ENCODE data around the gene KCNIP1.

Gene KCNIP1

DNA sequence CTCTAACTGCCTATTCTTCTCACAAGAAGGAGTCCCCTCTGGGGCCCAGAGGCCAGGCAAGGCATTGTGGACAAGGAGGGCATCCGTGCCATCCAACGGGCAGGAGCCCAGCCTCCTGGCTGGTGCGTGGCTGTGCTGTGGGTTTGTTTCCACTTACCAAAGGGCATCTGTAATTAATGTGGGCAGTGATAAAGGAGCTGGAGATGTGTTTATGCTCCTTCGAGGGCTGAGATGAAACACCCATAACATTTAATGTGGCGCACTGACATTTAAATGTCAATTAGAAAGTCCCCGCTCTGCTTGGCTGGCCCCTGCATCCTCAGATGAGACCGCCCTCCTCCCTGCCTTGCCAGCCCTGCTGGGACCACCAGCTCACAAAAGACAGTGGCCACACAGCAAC, 57.1 kb downstream of the KCNIP1 start:
- no peaks in the 10 kb centered on the region for H3K9me2 ChIP-seq (replicated peaks; ENCODE audit: insufficient read depth, low read length)
- H4K20me1 ChIP-seq (ENCODE audit: low read depth, low read length), result no peaks in the 10 kb centered on the region
- no peak overlapping the region for H3K4me3 ChIP-seq (ENCODE audit: insufficient read depth, low read length, poor library complexity, severe bottlenecking)
- H3K36me3 ChIP-seq (ENCODE audit: low read length), result no peaks in the 10 kb centered on the region
- no peaks in the 10 kb centered on the region for H3K27me3 ChIP-seq (ENCODE audit: low read length)
- H2AFZ ChIP-seq (ENCODE audit: low read depth, low read length, severe bottlenecking), result no peak overlapping the region
- H3K9ac ChIP-seq (ENCODE audit: low read length), result no peak overlapping the region
- H3K4me2 ChIP-seq (ENCODE audit: low read depth, low read length, poor library complexity, severe bottlenecking), result no peak overlapping the region
- no peaks in the 10 kb centered on the region for H3K9me3 ChIP-seq (ENCODE audit: insufficient read depth, low read length)
- no peaks in the 10 kb centered on the region for H3K79me2 ChIP-seq (ENCODE audit: insufficient read depth, low read length)
- H3F3A ChIP-seq (ENCODE audit: insufficient read depth), result no peaks in the 10 kb centered on the region
- H3K27ac ChIP-seq (ENCODE audit: low read depth, low read length), result no peak overlapping the region
- TF ChIP-seq, protein P1, sequence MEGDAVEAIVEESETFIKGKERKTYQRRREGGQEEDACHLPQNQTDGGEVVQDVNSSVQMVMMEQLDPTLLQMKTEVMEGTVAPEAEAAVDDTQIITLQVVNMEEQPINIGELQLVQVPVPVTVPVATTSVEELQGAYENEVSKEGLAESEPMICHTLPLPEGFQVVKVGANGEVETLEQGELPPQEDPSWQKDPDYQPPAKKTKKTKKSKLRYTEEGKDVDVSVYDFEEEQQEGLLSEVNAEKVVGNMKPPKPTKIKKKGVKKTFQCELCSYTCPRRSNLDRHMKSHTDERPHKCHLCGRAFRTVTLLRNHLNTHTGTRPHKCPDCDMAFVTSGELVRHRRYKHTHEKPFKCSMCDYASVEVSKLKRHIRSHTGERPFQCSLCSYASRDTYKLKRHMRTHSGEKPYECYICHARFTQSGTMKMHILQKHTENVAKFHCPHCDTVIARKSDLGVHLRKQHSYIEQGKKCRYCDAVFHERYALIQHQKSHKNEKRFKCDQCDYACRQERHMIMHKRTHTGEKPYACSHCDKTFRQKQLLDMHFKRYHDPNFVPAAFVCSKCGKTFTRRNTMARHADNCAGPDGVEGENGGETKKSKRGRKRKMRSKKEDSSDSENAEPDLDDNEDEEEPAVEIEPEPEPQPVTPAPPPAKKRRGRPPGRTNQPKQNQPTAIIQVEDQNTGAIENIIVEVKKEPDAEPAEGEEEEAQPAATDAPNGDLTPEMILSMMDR (IDR thresholded peaks at IDR 0.05; ENCODE audit: insufficient read depth, low read length, poor library complexity, severe bottlenecking), result no peak
- no peak for TF ChIP-seq EZH2phosphoT487 (conservative IDR thresholded peaks at IDR 0.05; ENCODE audit: low read length)

DNA sequence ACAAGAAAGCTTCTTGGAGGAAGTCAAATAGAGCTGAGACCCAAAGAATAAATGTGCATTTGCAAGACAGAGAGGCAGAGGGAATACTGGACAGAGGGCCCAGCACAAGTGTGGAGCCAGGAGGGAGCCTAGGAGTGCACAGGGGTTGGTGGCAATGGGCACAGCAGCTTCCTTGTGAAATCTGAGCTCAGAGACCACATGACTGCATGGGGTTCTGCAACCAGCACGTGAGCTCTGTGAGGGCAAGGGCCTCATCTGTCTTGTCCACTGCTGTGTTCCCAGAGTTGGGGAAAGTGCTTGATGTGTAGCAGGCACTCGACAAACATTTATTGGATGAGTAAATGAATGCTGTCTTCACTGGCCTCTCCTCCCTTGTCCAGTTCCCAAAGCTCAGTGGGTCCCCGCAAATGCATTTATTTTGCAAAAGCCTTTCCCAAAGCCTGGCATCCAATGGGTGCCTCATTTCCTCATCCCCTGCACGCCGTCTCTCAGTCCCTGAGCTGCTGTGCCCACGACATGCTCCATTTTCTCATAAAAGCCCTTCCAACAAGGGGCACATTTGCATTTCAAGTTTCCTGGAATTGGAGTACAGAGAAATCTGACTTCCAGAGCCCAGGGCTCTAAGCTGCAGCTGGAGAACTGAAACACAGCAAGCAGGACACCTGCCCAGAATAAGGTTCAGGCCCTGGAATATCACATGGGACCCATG, 58.5 kb downstream of the KCNIP1 start:
- no peaks in the 10 kb centered on the region for H3K79me2 ChIP-seq (ENCODE audit: insufficient read depth, low read length)
- H3K27ac ChIP-seq (ENCODE audit: low read depth, low read length), result no peak overlapping the region
- no peaks in the 10 kb centered on the region for H3F3A ChIP-seq (ENCODE audit: insufficient read depth)
- H3K4me2 ChIP-seq (ENCODE audit: low read depth, low read length, poor library complexity, severe bottlenecking), result no peak overlapping the region
- H3K9ac ChIP-seq (ENCODE audit: low read length), result no peak overlapping the region
- no peaks in the 10 kb centered on the region for H3K27me3 ChIP-seq (ENCODE audit: low read length)
- no peaks in the 10 kb centered on the region for H3K9me3 ChIP-seq (ENCODE audit: insufficient read depth, low read length)
- H3K4me3 ChIP-seq (ENCODE audit: insufficient read depth, low read length, poor library complexity, severe bottlenecking), result no peak overlapping the region
- H3K36me3 ChIP-seq (ENCODE audit: low read length), result no peaks in the 10 kb centered on the region
- no peak overlapping the region for H2AFZ ChIP-seq (ENCODE audit: low read depth, low read length, severe bottlenecking)
- no peak for TF ChIP-seq EZH2phosphoT487 (conservative IDR thresholded peaks at IDR 0.05; ENCODE audit: low read length)
- TF ChIP-seq, protein P1 (IDR thresholded peaks at IDR 0.05; ENCODE audit: insufficient read depth, low read length, poor library complexity, severe bottlenecking), result no peak
- H3K9me2 ChIP-seq (replicated peaks; ENCODE audit: insufficient read depth, low read length), result no peaks in the 10 kb centered on the region
- no peaks in the 10 kb centered on the region for H4K20me1 ChIP-seq (ENCODE audit: low read depth, low read length)

DNA sequence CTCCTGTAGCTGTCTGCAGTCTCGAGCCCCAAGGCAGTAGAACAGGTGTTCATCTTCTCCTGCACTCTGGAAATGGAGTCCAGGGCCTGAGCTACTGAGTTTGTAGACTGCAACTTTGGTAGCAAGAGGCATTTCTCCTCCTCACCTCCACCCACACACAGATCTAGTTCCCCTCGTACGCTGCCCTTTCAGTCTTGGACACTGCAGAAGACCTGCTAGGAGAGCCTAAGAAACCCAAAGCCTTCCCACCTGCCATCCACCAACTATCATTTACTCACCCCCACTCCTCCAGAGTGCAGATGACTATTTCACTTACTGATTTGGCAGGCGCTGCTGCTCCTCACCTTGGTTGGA, 59.0 kb downstream of the KCNIP1 start:
- Histone ChIP-seq H3F3A (ENCODE audit: insufficient read depth) (no peaks in the 10 kb centered on the region), H3K27ac (ENCODE audit: low read depth, low read length) (no peak overlapping the region), H3K9ac (ENCODE audit: low read length) (no peak overlapping the region), H3K9me3 (ENCODE audit: insufficient read depth, low read length) (no peaks in the 10 kb centered on the region), H3K9me2 (replicated peaks; ENCODE audit: insufficient read depth, low read length) (no peaks in the 10 kb centered on the region), H3K27me3 (ENCODE audit: low read length) (no peaks in the 10 kb centered on the region), H3K4me2 (ENCODE audit: low read depth, low read length, poor library complexity, severe bottlenecking) (no peak overlapping the region), H2AFZ (ENCODE audit: low read depth, low read length, severe bottlenecking) (no peak overlapping the region), H3K4me3 (ENCODE audit: insufficient read depth, low read length, poor library complexity, severe bottlenecking) (no peak overlapping the region), H3K79me2 (ENCODE audit: insufficient read depth, low read length) (no peaks in the 10 kb centered on the region), H4K20me1 (ENCODE audit: low read depth, low read length) (no peaks in the 10 kb centered on the region), H3K36me3 (ENCODE audit: low read length) (no peaks in the 10 kb centered on the region)
- TF ChIP-seq EZH2phosphoT487 (conservative IDR thresholded peaks at IDR 0.05; ENCODE audit: low read length), result no peak
- TF ChIP-seq, protein P1 (IDR thresholded peaks at IDR 0.05; ENCODE audit: insufficient read depth, low read length, poor library complexity, severe bottlenecking), result no peak

Data from SU-DHL-6 (cell line).